Ramos (cell line): Measurements from ENCODE around the gene JDP2.

Source experiments
- in situ Hi-C: fragments of 300-500 bp; cut with MboI; formaldehyde crosslinking; loops from one replicate; pipeline ENCODE4 v1.14.3; 2022; ENCODE audit warnings: low sequenced_read_pairs; ENCODE audit not compliant: unreplicated experiment

Gene JDP2

GRCh38 chr14:75470238-75470797 lies 42.5 kb downstream of the JDP2 start:
- in situ Hi-C loops = loop anchor here (25.0 kb wide), 1 partner anchor 1708 kb away; a partner anchor contains a TSS

DNA sequence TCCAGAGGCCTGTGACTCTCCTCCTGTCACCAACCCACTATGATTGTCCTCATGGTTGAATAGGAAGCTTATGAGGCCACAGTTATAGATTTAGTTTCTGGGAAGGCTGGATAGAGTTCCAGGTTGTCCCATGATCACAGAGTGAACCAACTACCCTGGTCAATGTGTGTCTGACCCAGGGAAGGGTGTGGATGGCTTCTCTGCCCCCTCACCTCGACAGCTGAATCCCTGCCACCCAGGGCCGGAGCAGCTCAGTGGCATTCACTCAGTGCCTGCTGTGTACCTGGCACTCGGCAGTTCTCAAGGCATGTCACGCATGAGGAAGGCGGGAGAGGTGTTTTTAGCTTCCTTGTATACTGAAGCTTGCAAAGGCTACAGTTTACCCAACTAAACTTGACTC lies 43.2 kb downstream of the JDP2 start:
- in situ Hi-C loops = loop anchor here (25.0 kb wide), 1 partner anchor 1709 kb away; a partner anchor contains a TSS

- in situ Hi-C loops = loop anchor here (25.0 kb wide), 1 partner anchor 1712 kb away; a partner anchor contains a TSS
Observed at GRCh38 chr14:75474127-75474526, 46.3 kb downstream of the JDP2 start.

DNA sequence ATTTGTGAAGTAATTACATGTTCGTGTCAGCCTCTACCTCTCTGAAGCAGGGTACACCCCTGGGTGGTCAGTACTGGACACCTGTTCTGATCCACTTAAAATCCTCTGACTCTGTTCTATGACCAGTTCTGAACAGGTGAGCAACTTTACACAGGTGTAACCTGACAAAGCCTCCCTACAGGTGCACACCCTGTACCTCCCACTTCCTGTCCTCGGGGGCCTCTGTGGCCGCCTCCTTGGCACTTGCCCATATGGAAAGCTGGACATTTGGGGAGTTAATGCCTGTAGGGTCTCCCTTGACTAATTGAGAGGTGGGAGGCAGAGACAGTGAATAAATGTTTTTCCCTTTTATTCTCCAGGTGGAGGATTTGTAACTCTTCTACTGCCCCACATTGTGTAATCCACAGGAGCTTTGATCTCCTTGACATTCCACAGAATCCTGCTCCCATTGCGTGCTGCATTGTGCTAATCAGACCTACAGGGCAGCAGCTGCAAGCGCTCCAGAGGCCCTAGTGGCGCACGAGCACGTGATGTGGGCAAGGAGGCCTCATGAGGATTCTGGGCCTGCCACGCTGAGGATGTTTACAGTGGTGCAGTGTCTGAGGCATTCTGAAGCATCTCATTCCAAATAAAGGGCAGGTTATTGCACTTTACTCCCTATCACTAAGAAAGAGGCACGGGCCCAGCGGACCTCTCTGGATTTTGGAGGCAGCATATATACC lies 48.6 kb downstream of the JDP2 start:
- in situ Hi-C loops = no loop called here

- in situ Hi-C loops = no loop called here
Observed at GRCh38 chr14:75477881-75478280, 50.1 kb downstream of the JDP2 start.

- in situ Hi-C loops = loop anchor here (10.0 kb wide), 1 partner anchor 355 kb away; the partner anchor contains the start of gene NEK9
Observed at GRCh38 chr14:75479770-75480600, 52.2 kb downstream of the JDP2 start.

- in situ Hi-C loops = loop anchor here (10.0 kb wide), 1 partner anchor 358 kb away; the partner anchor contains the start of gene NEK9
Observed at GRCh38 chr14:75482366-75482765, 54.5 kb downstream of the JDP2 start.

GRCh38 chr14:75484711-75485429 lies 57.0 kb downstream of the JDP2 start:
- in situ Hi-C loops = loop anchor here (5.0 to 10.0 kb wide), 2 partner anchors 178 to 360 kb away; partner anchors contain the start of gene NEK9

DNA sequence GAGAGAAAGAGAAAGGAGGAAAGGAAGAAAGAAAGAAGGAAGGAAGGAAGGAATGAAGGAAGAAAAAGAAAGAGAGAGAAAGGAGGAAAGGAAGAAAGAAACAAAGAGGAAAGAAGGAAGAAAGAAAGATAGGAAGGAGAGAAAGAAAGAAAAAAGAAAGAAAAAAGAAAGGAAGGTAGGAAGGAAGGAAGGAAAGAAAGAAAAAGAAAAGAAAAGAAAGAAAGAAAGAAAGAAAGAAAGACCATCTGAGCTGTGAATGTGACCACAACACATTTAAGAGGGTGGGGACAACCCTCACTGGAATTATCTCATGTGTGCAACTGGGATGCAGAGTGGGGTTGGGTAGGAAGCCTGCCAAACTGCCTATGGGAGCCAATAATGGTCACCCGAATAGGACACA lies 58.5 kb downstream of the JDP2 start:
- in situ Hi-C loops = loop anchor here (5.0 to 10.0 kb wide), 2 partner anchors 179 to 362 kb away; partner anchors contain the start of gene NEK9

- in situ Hi-C loops = loop anchor here (5.0 to 10.0 kb wide), 2 partner anchors 180 to 362 kb away; partner anchors contain the start of gene NEK9
Observed at GRCh38 chr14:75487155-75487671, 59.4 kb downstream of the JDP2 start.

DNA sequence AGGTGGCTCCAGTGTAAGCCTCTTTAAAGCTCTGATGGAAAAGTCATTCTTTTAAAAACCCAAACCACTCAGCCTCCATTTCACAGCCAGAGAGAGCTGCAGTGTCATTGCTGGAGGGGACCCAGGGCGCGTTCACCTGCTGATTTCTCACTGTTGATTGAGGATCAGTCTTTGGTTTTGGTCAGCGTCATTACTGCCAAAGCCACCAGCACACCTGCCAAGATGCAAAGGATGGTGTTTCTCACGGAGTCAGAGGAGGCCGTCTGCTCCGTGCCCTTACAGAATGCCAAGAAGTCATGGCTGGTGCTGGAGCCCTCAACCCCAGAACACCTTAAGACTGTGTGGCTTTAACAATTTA lies 61.6 kb downstream of the JDP2 start:
- in situ Hi-C loops = loop anchor here (5.0 to 10.0 kb wide), 2 partner anchors 182 to 365 kb away; partner anchors contain the start of gene NEK9

GRCh38 chr14:75491376-75491978 lies 63.7 kb downstream of the JDP2 start:
- in situ Hi-C loops = no loop called here

GRCh38 chr14:75492832-75493591 lies 65.2 kb downstream of the JDP2 start:
- in situ Hi-C loops = no loop called here

DNA sequence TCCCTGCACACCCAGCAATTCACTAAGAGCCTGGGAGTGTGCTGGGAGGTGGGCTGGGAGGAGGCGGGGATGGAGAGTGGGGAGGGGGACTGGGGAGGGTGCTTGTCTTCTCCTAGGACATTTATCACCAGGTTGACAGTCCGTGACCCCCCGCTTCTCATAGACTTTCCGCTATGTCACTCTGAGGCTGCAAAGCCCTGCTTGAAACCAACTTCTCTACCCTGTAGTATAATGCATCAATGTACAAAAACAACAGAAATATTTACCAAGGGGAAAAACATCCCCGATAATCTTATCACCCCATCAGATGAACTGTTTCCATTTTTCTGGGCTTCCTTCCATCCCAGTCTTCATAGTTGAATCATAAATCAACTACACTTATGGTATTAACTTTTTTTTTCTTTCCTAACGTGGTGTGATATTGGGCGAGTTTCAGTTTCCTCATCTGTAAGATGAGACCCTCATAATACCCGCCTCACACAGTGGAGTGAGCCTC lies 65.8 kb downstream of the JDP2 start:
- in situ Hi-C loops = no loop called here

GRCh38 chr14:75494896-75495295 lies 67.1 kb downstream of the JDP2 start:
- in situ Hi-C loops = no loop called here

GRCh38 chr14:75495399-75495798 lies 67.6 kb downstream of the JDP2 start:
- in situ Hi-C loops = no loop called here

GRCh38 chr14:75495882-75496281 lies 68.1 kb downstream of the JDP2 start:
- in situ Hi-C loops = no loop called here

DNA sequence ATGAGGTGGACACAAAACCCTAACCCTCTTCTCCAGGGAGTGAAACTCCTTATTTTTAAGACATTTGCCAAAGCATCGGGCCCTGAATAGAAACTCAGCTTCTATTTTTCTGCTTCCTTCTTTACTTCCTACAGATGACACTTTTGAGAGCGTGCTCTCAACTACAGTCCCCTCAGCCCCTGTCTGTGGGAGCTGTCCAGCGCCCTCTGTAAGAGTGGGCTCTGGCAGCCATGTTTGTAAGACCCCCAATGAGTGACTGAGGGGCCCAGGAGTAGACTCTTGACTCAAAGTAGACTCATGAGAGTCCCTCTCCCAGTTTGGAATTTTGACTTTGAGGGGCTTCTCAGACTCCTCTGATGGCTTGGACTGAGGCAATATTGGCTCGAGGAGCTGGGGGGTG lies 68.9 kb downstream of the JDP2 start:
- in situ Hi-C loops = no loop called here
